HepG2 (cell line): Measurements from ENCODE around the gene NOS1AP.

Experiments used
- CTCF ChIP-seq: sonication (generic); formaldehyde crosslinking; IDR thresholded peaks from 2 replicates; pipeline ENCODE4 v1.5.0; 2020; ENCODE audit warnings: mild to moderate bottlenecking, missing genetic modification reagents, moderate library complexity
- EHMT2 ChIP-seq: fragments of 200-600 bp; sonication (generic); IDR thresholded peaks from 2 replicates; pipeline ENCODE4 v1.7.0; 2017; ENCODE audit warnings: antibody characterized with exemption, low read depth, low read length, borderline replicate concordance
- FOXA1 ChIP-seq, 2 experiments: fragments of 450-650 bp in 1 of 2; sonication (generic) in 1 of 2; formaldehyde crosslinking in 1 of 2; IDR thresholded peaks; 2 replicates each; pipeline versions ENCODE4 v1.4.0 to v1.6.1; 2016 to 2020; ENCODE audit warnings: missing genetic modification reagents in 1 of 2
- HCFC1 ChIP-seq: fragments of 150-350 bp; IDR thresholded peaks from 2 replicates; pipeline ENCODE4 v1.6.1; 2014; ENCODE audit warnings: low read depth, low read length
- HOXA5 ChIP-seq: sonication (generic); formaldehyde crosslinking; IDR thresholded peaks from 2 replicates; pipeline ENCODE4 v1.4.0; 2020; ENCODE audit warnings: missing genetic modification reagents
- POLR2A ChIP-seq, 2 experiments: IDR thresholded peaks; 2 replicates each; pipeline ENCODE4 v1.6.1; 2011; ENCODE audit warnings: low read depth in 2 of 2, low read length in 2 of 2, mild to moderate bottlenecking in 1 of 2, moderate library complexity in 1 of 2; ENCODE audit not compliant: insufficient read depth in 1 of 2
- POLR2AphosphoS5 ChIP-seq: IDR thresholded peaks from 2 replicates; pipeline ENCODE4 v1.6.1; 2012; ENCODE audit warnings: low read depth, low read length
- PREB ChIP-seq: sonication (generic); formaldehyde crosslinking; IDR thresholded peaks from 2 replicates; pipeline ENCODE4 v1.4.0; 2020; ENCODE audit warnings: missing genetic modification reagents
- RXRA ChIP-seq: sonication (generic); formaldehyde crosslinking; IDR thresholded peaks from 2 replicates; pipeline ENCODE4 v1.5.1; 2020; ENCODE audit warnings: missing genetic modification reagents
- ZBTB34 ChIP-seq: sonication (generic); formaldehyde crosslinking; IDR thresholded peaks from 2 replicates; pipeline ENCODE4 v1.8.0; 2022; ENCODE audit warnings: mild to moderate bottlenecking, missing genetic modification reagents
- ZBTB40 ChIP-seq, 2 experiments: fragments of 450-650 bp in 1 of 2; sonication (generic) in 1 of 2; formaldehyde crosslinking in 1 of 2; IDR thresholded peaks; 2 replicates each; pipeline versions ENCODE4 v1.6.1 to v1.8.0; 2016 to 2022; ENCODE audit warnings: antibody characterized with exemption in 1 of 2, mild to moderate bottlenecking in 1 of 2, missing genetic modification reagents in 1 of 2
- ZNF281 ChIP-seq: sonication (generic); formaldehyde crosslinking; IDR thresholded peaks from 2 replicates; pipeline ENCODE4 v1.4.0; 2020; ENCODE audit warnings: missing genetic modification reagents, borderline replicate concordance
- ZNF597 ChIP-seq: sonication (generic); formaldehyde crosslinking; IDR thresholded peaks from 2 replicates; pipeline ENCODE4 v1.5.0; 2020; ENCODE audit warnings: missing genetic modification reagents

GRCh38 chr1:162136760-162137159 lies 67.3 kb downstream of the NOS1AP start:
- TF ChIP-seq ZNF597 (no peak), ZBTB34 (CRISPR knock-in tag) (no peak), RXRA (CRISPR knock-in tag) (peak; percentile 64; the same call in 1 of the 2 replicates), HCFC1 (no peak), HOXA5 (CRISPR knock-in tag) (no peak), PREB (no peak), ZBTB40 (IDR thresholded peaks at IDR 0.05) (no peak), ZBTB40 (CRISPR knock-in tag; IDR thresholded peaks at IDR 0.05) (no peak), FOXA1 (IDR thresholded peaks at IDR 0.05) (no peak), FOXA1 (CRISPR knock-in tag; IDR thresholded peaks at IDR 0.05) (no peak), CTCF (CRISPR knock-in tag) (no peak), ZNF281 (CRISPR knock-in tag) (no peak), POLR2A (IDR thresholded peaks at IDR 0.05; ENCODE audit: insufficient read depth in 1 of 2, low read depth in 2 of 2, low read length in 2 of 2) (no peak), EHMT2 (no peak), POLR2AphosphoS5 (no peak)
